GM04504 (cell line): ENCODE data around the gene SYT6.

ENCODE experiments used
- DNase-seq: peaks from one replicate; pipeline ENCODE4 v3.0.0-alpha.2; 2012; ENCODE audit warnings: low read depth

Gene SYT6

GRCh38 chr1:114154146-114154962, 685 bp upstream of the SYT6 start:
- no peak for DNase-seq

- DNase-seq: peak; percentile 11
Measured at GRCh38 chr1:114152508-114153260, 985 bp downstream of the SYT6 start.

- no peak for DNase-seq
Measured at GRCh38 chr1:114152089-114152507, 1.6 kb downstream of the SYT6 start.

- DNase-seq: no peak
Measured at GRCh38 chr1:114150016-114150415, 3.7 kb downstream of the SYT6 start.

GRCh38 chr1:114149211-114149610, 4.5 kb downstream of the SYT6 start:
- DNase-seq: no peak

- no peak for DNase-seq
Measured at GRCh38 chr1:114145504-114146151, 8.0 kb downstream of the SYT6 start.

GRCh38 chr1:114144016-114144415, 9.7 kb downstream of the SYT6 start:
- no peak for DNase-seq

GRCh38 chr1:114139540-114139939, 14.1 kb downstream of the SYT6 start:
- no peak for DNase-seq

- DNase-seq: no peak
Measured at GRCh38 chr1:114137497-114137896, 16.2 kb downstream of the SYT6 start.

GRCh38 chr1:114135786-114136185, 17.9 kb downstream of the SYT6 start:
- DNase-seq: no peak

- no peak for DNase-seq
Measured at GRCh38 chr1:114134518-114134917, 19.2 kb downstream of the SYT6 start.

GRCh38 chr1:114133129-114133528, 20.5 kb downstream of the SYT6 start:
- no peak for DNase-seq

GRCh38 chr1:114131526-114132220, 22.0 kb downstream of the SYT6 start:
- DNase-seq: no peak

- DNase-seq: no peak
Measured at GRCh38 chr1:114130846-114131525, 22.7 kb downstream of the SYT6 start.

- no peak for DNase-seq
Measured at GRCh38 chr1:114130213-114130612, 23.5 kb downstream of the SYT6 start.

- DNase-seq: no peak
Measured at GRCh38 chr1:114128293-114128692, 25.4 kb downstream of the SYT6 start.

GRCh38 chr1:114126261-114127095, 27.2 kb downstream of the SYT6 start:
- DNase-seq: no peak

GRCh38 chr1:114124644-114125043, 29.0 kb downstream of the SYT6 start:
- DNase-seq: no peak

GRCh38 chr1:114122941-114123618, 30.6 kb downstream of the SYT6 start:
- DNase-seq: peak; percentile 7

- no peak for DNase-seq
Measured at GRCh38 chr1:114118351-114118990, 35.2 kb downstream of the SYT6 start.
